GM13977 (cell line): ENCODE measurements around the gene FXR2.

ENCODE experiments used
- DNase-seq: peaks from one replicate; pipeline ENCODE4 v3.0.0; 2012; ENCODE audit warnings: low spot score
- in situ Hi-C: fragments of 300-500 bp; cut with MboI; formaldehyde crosslinking; loops from one replicate; pipeline ENCODE4 v1.12.0; 2022; ENCODE audit warnings: low sequenced_read_pairs, low pct_unique_long_range_greater_than_20kb, mixed read lengths, inconsistent platforms; ENCODE audit not compliant: unreplicated experiment
- TF ChIP-seq, protein P1 (sequence below): IDR thresholded peaks from 2 replicates; pipeline ENCODE4 v1.5.1; 2012; ENCODE audit warnings: mild to moderate bottlenecking, control low read depth; ENCODE audit not compliant: insufficient read depth; ENCODE audit errors: extremely low read depth, missing control alignments

FXR2 gene

GRCh38 chr17:7588553-7589203, 26.0 kb downstream of the FXR2 start:
- DNase-seq = peak; percentile 42
- in situ Hi-C loops = no loop called here
- TF ChIP-seq, protein P1, sequence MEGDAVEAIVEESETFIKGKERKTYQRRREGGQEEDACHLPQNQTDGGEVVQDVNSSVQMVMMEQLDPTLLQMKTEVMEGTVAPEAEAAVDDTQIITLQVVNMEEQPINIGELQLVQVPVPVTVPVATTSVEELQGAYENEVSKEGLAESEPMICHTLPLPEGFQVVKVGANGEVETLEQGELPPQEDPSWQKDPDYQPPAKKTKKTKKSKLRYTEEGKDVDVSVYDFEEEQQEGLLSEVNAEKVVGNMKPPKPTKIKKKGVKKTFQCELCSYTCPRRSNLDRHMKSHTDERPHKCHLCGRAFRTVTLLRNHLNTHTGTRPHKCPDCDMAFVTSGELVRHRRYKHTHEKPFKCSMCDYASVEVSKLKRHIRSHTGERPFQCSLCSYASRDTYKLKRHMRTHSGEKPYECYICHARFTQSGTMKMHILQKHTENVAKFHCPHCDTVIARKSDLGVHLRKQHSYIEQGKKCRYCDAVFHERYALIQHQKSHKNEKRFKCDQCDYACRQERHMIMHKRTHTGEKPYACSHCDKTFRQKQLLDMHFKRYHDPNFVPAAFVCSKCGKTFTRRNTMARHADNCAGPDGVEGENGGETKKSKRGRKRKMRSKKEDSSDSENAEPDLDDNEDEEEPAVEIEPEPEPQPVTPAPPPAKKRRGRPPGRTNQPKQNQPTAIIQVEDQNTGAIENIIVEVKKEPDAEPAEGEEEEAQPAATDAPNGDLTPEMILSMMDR = no peak

DNA sequence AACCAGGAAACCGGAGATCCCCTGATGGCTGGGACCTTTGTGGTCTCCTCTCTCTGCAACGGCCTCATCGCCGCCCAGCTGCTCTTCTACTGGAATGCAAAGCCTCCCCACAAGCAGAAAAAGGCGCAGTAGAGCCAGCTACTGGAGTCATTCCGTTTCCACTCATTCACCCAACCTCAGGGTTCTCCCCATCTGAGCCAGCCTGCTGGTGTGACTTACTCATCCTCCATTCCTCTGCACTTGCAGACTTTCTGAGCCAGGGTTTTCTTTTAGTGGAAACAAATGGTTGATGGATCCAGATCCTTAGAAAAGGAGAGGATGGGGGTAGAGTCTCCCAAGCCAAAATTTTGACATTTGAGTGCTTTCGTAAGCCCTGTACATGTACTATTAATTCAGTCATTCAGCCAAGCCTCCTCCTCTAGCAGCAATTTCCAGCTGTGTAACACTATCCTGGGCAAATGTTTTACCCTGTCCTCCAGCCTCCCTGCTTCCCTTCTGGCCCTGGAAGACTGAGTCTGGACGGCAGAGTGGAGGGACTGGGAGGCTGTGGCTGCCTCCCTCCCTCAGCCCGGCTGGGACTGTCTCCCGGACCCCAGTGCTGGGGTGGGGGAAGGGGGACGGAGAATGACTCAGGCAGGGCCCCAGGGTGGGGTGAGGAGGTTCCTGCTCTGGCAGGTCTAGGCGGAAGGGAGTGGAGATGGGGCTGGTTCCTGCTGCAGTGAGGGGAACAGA, 27.1 kb downstream of the FXR2 start:
- DNase-seq = no peak
- TF ChIP-seq, protein P1 = no peak
- in situ Hi-C loops = no loop called here

GRCh38 chr17:7586673-7587419, 27.9 kb downstream of the FXR2 start:
- DNase-seq = no peak
- TF ChIP-seq, protein P1 = peak; percentile 7
- in situ Hi-C loops = no loop called here

DNA sequence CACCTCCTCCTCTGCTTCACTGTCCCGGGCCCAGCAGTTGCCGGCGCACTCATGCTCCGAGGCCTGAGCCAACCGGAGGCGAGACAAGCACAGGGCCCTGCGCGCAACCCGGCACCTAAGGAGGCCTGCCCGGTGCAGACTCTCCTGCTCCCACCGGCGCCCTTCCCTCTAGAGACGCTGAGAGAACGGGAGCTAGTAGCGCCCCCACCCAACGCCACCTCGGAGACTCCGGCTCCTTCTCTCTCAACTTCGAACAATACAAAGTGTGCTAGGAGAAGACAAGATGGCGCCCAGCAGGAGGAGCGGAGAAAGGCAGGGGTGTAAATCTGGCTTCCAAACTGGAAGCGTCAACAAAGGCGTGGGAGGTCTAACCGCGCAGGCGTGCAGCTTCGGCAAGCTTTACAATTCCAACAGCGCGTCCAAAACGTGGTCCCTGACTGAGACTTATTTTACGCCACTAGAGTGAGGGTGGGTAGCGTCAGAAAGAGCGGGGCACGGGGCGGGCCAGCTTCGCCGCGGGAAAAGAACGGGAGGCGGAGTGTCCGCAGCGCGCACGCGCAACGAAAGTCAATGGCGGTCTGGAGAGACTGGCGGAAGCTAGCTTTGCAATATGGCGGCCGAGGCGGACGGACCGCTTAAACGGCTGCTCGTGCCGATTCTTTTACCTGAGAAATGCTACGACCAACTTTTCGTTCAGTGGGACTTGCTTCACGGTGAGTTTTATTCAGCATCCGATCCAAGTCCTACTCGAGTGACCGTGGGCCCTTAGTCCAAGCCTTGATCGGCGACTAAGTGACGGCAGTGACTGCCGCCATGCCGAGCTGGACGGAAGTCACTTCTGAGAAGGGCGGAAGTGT, 31.2 kb downstream of the FXR2 start, which contains the start of gene MPDU1:
MPDU1 (plus strand) TSS at position 600 of the 857 bp plus-strand sequence; CDS start at position 611, 11 bp downstream.
- TF ChIP-seq, protein P1 = no peak
- in situ Hi-C loops = no loop called here
- peak; percentile 95 for DNase-seq

- TF ChIP-seq, protein P1 = no peak
- no peak for DNase-seq
- in situ Hi-C loops = no loop called here
Measured at GRCh38 chr17:7582396-7583252, 32.1 kb downstream of the FXR2 start.
